Liver (tissue), 9 donors: ENCODE measurements around the gene CD300E. TPM values are rescaled to one million over a fixed set of nuclear protein-coding genes. Genes with fewer than 3 reads are reported as not detected.

Experiments used
- DNase-seq: peaks from one replicate; pipeline ENCODE4 v3.0.0-alpha.2; 2017; ENCODE audit warnings: low spot score
- H3K27ac ChIP-seq, 2 donors: one replicate each; pipeline ENCODE4 v1.7.0; 2013; ENCODE audit warnings: inconsistent platforms in 2 of 2, low read length in 2 of 2, control low read depth in 1 of 2, low read depth in 1 of 2, mild to moderate bottlenecking in 1 of 2
- H3K27me3 ChIP-seq, 4 donors: one replicate each; pipeline versions ENCODE4 v1.6.1 to v1.7.0; 2013; ENCODE audit warnings: low read length in 3 of 4, inconsistent platforms in 1 of 4, mild to moderate bottlenecking in 1 of 4, moderate library complexity in 1 of 4; ENCODE audit not compliant: control insufficient read depth in 4 of 4, insufficient read depth in 4 of 4
- H3K36me3 ChIP-seq, 4 donors: one replicate each; pipeline versions ENCODE4 v1.6.1 to v1.7.0; 2013; ENCODE audit warnings: low read length in 3 of 4, mild to moderate bottlenecking in 3 of 4, low read depth in 1 of 4, moderate library complexity in 1 of 4; ENCODE audit not compliant: control insufficient read depth in 4 of 4, insufficient read depth in 3 of 4
- H3K4me1 ChIP-seq, 4 donors: one replicate each; pipeline versions ENCODE4 v1.6.1 to v1.7.0; 2013; ENCODE audit warnings: low read length in 3 of 4, mild to moderate bottlenecking in 3 of 4, moderate library complexity in 1 of 4; ENCODE audit not compliant: control insufficient read depth in 4 of 4, insufficient read depth in 4 of 4
- H3K4me3 ChIP-seq, 3 donors: one replicate each; pipeline versions ENCODE4 v1.6.1 to v1.7.0; 2013; ENCODE audit warnings: low read length in 3 of 3, control low read depth in 1 of 3, low read depth in 1 of 3, mild to moderate bottlenecking in 1 of 3
- H3K9ac ChIP-seq, 2 donors: one replicate each; pipeline ENCODE4 v1.7.0; 2013; ENCODE audit warnings: low read length in 2 of 2, mild to moderate bottlenecking in 2 of 2, moderate library complexity in 2 of 2, control low read depth in 1 of 2, low read depth in 1 of 2
- H3K9me3 ChIP-seq, 4 donors: one replicate each; pipeline versions ENCODE4 v1.6.1 to v1.7.0; 2013; ENCODE audit warnings: low read length in 3 of 4; ENCODE audit not compliant: control insufficient read depth in 4 of 4
- EGR1 ChIP-seq, 2 donors: IDR thresholded peaks; 2 replicates each; pipeline ENCODE4 v1.6.1; 2016 to 2018; ENCODE audit warnings: antibody characterized with exemption in 2 of 2, low read depth in 2 of 2
- FOXA1 ChIP-seq: IDR thresholded peaks from 2 replicates; pipeline ENCODE4 v1.6.1; 2016; ENCODE audit warnings: antibody characterized with exemption
- FOXA2 ChIP-seq: IDR thresholded peaks from 2 replicates; pipeline ENCODE4 v1.6.1; 2016; ENCODE audit warnings: antibody characterized with exemption
- GABPA ChIP-seq, 2 donors: IDR thresholded peaks in 1 of 2; conservative IDR thresholded peaks in 1 of 2; 2 replicates each; pipeline ENCODE4 v1.6.1; 2016; ENCODE audit warnings: antibody characterized with exemption in 2 of 2, mild to moderate bottlenecking in 1 of 2, moderate library complexity in 1 of 2
- HNF4A ChIP-seq, 2 donors: conservative IDR thresholded peaks; 2 replicates each; pipeline ENCODE4 v1.6.1; 2016; ENCODE audit warnings: antibody characterized with exemption in 2 of 2, mild to moderate bottlenecking in 2 of 2
- HNF4G ChIP-seq: IDR thresholded peaks from 2 replicates; pipeline ENCODE4 v1.6.1; 2016; ENCODE audit warnings: antibody characterized with exemption
- JUND ChIP-seq, 2 donors: IDR thresholded peaks; 2 replicates each; pipeline ENCODE4 v1.6.1; 2016; ENCODE audit warnings: antibody characterized with exemption in 2 of 2
- NR2F2 ChIP-seq: IDR thresholded peaks from 2 replicates; pipeline ENCODE4 v1.6.1; 2016; ENCODE audit warnings: antibody characterized with exemption
- RAD21 ChIP-seq, 2 donors: IDR thresholded peaks; 2 replicates each; pipeline ENCODE4 v1.6.1; 2016; ENCODE audit warnings: antibody characterized with exemption in 2 of 2, mild to moderate bottlenecking in 2 of 2
- RXRA ChIP-seq, 2 donors: IDR thresholded peaks; 2 replicates each; pipeline ENCODE4 v1.6.1; 2017 to 2018; ENCODE audit warnings: antibody characterized with exemption in 2 of 2, mild to moderate bottlenecking in 1 of 2
- SP1 ChIP-seq: IDR thresholded peaks from 2 replicates; pipeline ENCODE4 v1.6.1; 2018; ENCODE audit warnings: antibody characterized with exemption, mild to moderate bottlenecking
- TAF1 ChIP-seq: conservative IDR thresholded peaks from 2 replicates; pipeline ENCODE4 v1.6.1; 2016; ENCODE audit warnings: antibody characterized with exemption, mild to moderate bottlenecking
- YY1 ChIP-seq: IDR thresholded peaks from 2 replicates; pipeline ENCODE4 v1.6.1; 2016; ENCODE audit warnings: antibody characterized with exemption, mild to moderate bottlenecking
- WGBS: extraction: QIAGEN DNeasy Blood & Tissue Kit; methylation state at CpG from one replicate; pipeline ENCODE4 v1.1.7; 2013; 5-methylcytosine and 5-hydroxymethylcytosine counted together
- polyA plus RNA-seq, 2 donors: library from polyadenylated mRNA; stranded (reverse) in 1 of 2; unstranded in 1 of 2; fragments of 200-250 nt in 1 of 2; fragments of >200 nt in 1 of 2; fragmentation: Nextera tagmentation in 1 of 2; extraction: Ambion mirVana in 1 of 2; gene quantifications; one replicate each; pipeline versions ENCODE4 v1.2.1 to v1.2.3, GENCODE V29; 2013 to 2015
- total RNA-seq, 2 donors: library from RNA; depleted of rRNA; stranded (reverse); fragments of >200 nt; gene quantifications; one replicate each; pipeline ENCODE4 v1.2.3, GENCODE V29; 2014
- TF ChIP-seq, protein P1 (sequence below): IDR thresholded peaks from 2 replicates; pipeline ENCODE4 v1.6.1; 2016; ENCODE audit warnings: antibody characterized with exemption
- TF ChIP-seq, protein P2 (sequence below): IDR thresholded peaks from 2 replicates; pipeline ENCODE4 v1.6.1; 2016; ENCODE audit warnings: antibody characterized with exemption, mild to moderate bottlenecking
- TF ChIP-seq, protein P3 (sequence below): fragments of 150-350 bp; IDR thresholded peaks from 2 replicates; pipeline ENCODE4 v1.5.1; 2017; ENCODE audit warnings: improper control_type of control experiment, low read depth, low read length; ENCODE audit not compliant: missing input control
- TF ChIP-seq, protein P4 (sequence below): IDR thresholded peaks from 2 replicates; pipeline ENCODE4 v1.6.1; 2016; ENCODE audit warnings: antibody characterized with exemption
- TF ChIP-seq, protein P5 (sequence below): IDR thresholded peaks from 2 replicates; pipeline ENCODE4 v1.6.1; 2016; ENCODE audit warnings: antibody characterized with exemption
- donor health status: healthy.
- donor health status: healthy.
- donor health status: healthy.
- donor health status: healthy.
- donor health status: healthy.

CD300E gene
- total and polyA plus RNA-seq, 4 donors = 0.07 to 0.75 (median 0.34) TPM

DNA sequence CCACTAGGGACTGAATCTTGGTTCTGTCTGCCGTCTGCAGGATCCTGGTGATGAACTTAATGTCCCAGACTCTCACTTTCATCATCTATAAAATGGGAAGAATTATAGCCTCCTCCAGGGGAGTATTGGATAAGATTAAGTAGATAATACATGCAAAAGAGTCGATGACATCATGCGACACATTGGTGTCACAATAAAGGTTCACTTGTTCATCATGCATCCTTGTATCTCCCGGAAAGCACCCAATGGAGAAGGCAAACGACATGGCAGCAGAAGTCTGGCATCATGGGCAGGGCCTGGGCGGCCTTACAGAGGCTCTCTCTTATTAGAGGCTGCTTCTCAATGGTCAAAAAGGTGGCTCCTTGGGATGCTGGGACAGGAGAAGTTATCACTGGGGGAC, 35.1 kb upstream of the CD300E start:
- Histone ChIP-seq H3K4me3 (no peak overlapping the region), H3K27ac (no peak overlapping the region), H3K9ac (no peak overlapping the region), H3K4me1 (no peaks in the 10 kb centered on the region), H3K36me3 (no peaks in the 10 kb centered on the region), H3K9me3 (no peaks in the 10 kb centered on the region), H3K27me3 (peaks cover 0 to 8% (median 0%) of the 10 kb centered on the region in 4 donors)
- WGBS = 82% methylated on average over 6 of the region's 6 CpGs
- no peak for DNase-seq
- TF ChIP-seq FOXA2 (no peak), HNF4A (conservative IDR thresholded peaks at IDR 0.05) (no peak), SP1 (no peak), RXRA (IDR thresholded peaks at IDR 0.05) (no peak), HNF4G (no peak), TAF1 (no peak), FOXA1 (no peak), JUND (IDR thresholded peaks at IDR 0.05) (no peak), YY1 (no peak), NR2F2 (no peak), EGR1 (IDR thresholded peaks at IDR 0.05; ENCODE audit: low read depth in 2 of 2) (no peak), GABPA (IDR thresholded peaks at IDR 0.05 in 1 of 2, conservative IDR thresholded peaks at IDR 0.05 in 1 of 2) (no peak), RAD21 (IDR thresholded peaks at IDR 0.05) (no peak)
- TF ChIP-seq, protein P1, sequence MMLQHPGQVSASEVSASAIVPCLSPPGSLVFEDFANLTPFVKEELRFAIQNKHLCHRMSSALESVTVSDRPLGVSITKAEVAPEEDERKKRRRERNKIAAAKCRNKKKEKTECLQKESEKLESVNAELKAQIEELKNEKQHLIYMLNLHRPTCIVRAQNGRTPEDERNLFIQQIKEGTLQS = no peak
- TF ChIP-seq, protein P2, sequence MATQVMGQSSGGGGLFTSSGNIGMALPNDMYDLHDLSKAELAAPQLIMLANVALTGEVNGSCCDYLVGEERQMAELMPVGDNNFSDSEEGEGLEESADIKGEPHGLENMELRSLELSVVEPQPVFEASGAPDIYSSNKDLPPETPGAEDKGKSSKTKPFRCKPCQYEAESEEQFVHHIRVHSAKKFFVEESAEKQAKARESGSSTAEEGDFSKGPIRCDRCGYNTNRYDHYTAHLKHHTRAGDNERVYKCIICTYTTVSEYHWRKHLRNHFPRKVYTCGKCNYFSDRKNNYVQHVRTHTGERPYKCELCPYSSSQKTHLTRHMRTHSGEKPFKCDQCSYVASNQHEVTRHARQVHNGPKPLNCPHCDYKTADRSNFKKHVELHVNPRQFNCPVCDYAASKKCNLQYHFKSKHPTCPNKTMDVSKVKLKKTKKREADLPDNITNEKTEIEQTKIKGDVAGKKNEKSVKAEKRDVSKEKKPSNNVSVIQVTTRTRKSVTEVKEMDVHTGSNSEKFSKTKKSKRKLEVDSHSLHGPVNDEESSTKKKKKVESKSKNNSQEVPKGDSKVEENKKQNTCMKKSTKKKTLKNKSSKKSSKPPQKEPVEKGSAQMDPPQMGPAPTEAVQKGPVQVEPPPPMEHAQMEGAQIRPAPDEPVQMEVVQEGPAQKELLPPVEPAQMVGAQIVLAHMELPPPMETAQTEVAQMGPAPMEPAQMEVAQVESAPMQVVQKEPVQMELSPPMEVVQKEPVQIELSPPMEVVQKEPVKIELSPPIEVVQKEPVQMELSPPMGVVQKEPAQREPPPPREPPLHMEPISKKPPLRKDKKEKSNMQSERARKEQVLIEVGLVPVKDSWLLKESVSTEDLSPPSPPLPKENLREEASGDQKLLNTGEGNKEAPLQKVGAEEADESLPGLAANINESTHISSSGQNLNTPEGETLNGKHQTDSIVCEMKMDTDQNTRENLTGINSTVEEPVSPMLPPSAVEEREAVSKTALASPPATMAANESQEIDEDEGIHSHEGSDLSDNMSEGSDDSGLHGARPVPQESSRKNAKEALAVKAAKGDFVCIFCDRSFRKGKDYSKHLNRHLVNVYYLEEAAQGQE = no peak
- TF ChIP-seq, protein P3, sequence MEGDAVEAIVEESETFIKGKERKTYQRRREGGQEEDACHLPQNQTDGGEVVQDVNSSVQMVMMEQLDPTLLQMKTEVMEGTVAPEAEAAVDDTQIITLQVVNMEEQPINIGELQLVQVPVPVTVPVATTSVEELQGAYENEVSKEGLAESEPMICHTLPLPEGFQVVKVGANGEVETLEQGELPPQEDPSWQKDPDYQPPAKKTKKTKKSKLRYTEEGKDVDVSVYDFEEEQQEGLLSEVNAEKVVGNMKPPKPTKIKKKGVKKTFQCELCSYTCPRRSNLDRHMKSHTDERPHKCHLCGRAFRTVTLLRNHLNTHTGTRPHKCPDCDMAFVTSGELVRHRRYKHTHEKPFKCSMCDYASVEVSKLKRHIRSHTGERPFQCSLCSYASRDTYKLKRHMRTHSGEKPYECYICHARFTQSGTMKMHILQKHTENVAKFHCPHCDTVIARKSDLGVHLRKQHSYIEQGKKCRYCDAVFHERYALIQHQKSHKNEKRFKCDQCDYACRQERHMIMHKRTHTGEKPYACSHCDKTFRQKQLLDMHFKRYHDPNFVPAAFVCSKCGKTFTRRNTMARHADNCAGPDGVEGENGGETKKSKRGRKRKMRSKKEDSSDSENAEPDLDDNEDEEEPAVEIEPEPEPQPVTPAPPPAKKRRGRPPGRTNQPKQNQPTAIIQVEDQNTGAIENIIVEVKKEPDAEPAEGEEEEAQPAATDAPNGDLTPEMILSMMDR = no peak
- TF ChIP-seq, protein P4, sequence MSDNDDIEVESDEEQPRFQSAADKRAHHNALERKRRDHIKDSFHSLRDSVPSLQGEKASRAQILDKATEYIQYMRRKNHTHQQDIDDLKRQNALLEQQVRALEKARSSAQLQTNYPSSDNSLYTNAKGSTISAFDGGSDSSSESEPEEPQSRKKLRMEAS = no peak
- TF ChIP-seq, protein P5, sequence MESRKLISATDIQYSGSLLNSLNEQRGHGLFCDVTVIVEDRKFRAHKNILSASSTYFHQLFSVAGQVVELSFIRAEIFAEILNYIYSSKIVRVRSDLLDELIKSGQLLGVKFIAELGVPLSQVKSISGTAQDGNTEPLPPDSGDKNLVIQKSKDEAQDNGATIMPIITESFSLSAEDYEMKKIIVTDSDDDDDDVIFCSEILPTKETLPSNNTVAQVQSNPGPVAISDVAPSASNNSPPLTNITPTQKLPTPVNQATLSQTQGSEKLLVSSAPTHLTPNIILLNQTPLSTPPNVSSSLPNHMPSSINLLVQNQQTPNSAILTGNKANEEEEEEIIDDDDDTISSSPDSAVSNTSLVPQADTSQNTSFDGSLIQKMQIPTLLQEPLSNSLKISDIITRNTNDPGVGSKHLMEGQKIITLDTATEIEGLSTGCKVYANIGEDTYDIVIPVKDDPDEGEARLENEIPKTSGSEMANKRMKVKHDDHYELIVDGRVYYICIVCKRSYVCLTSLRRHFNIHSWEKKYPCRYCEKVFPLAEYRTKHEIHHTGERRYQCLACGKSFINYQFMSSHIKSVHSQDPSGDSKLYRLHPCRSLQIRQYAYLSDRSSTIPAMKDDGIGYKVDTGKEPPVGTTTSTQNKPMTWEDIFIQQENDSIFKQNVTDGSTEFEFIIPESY = no peak
